ENCODE data around the gene ENTPD3.

DNA sequence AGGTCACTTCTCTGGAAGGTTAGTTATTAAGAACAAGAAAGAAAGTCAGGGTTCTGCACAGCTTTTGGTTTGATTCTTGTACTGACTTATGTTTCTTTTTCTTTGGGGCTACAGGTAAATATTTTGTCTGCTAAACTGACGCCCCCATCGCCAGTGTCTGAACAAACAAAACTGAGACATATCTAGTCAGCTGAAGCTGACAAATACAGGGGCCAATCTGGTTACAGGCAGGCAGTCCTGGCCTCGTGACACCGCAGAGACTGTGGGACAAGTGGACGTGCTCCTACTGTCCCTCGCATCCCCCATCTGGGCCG is 65.5 kb downstream of the ENTPD3 start:
- no peak for TF ChIP-seq GATA2 (IDR thresholded peaks at IDR 0.05; ENCODE audit: low read depth, low read length)
- TF ChIP-seq GATA3 (IDR thresholded peaks at IDR 0.05; ENCODE audit: low read depth, low read length) = no peak

Measured in SH-SY5Y (cell line).